BE2C (cell line): ENCODE measurements around the gene FGF14.

Source experiments
- DNase-seq: peaks from one replicate; pipeline ENCODE4 v3.0.0-alpha.2; 2020
- H3K27me3 ChIP-seq: fragments of 250-450 bp; sonication (Bioruptor Pico); 2 replicates; pipeline ENCODE4 v1.5.1; 2020; ENCODE audit warnings: mild to moderate bottlenecking
- H3K36me3 ChIP-seq: fragments of 250-450 bp; sonication (Bioruptor Pico); 2 replicates; pipeline ENCODE4 v1.5.1; 2020; ENCODE audit warnings: mild to moderate bottlenecking
- H3K4me1 ChIP-seq: fragments of 250-450 bp; sonication (Bioruptor Pico); 2 replicates; pipeline ENCODE4 v1.5.1; 2020
- H3K4me3 ChIP-seq: 2 replicates; pipeline ENCODE4 v1.5.1; 2011; ENCODE audit warnings: low read depth, low read length
- H3K9me3 ChIP-seq: fragments of 250-450 bp; sonication (Bioruptor Pico); 2 replicates; pipeline ENCODE4 v1.5.1; 2020
- CTCF ChIP-seq: IDR thresholded peaks from 2 replicates; pipeline ENCODE4 v1.5.1; 2012; ENCODE audit warnings: mild to moderate bottlenecking, low read depth, low read length

The FGF14 gene

DNA sequence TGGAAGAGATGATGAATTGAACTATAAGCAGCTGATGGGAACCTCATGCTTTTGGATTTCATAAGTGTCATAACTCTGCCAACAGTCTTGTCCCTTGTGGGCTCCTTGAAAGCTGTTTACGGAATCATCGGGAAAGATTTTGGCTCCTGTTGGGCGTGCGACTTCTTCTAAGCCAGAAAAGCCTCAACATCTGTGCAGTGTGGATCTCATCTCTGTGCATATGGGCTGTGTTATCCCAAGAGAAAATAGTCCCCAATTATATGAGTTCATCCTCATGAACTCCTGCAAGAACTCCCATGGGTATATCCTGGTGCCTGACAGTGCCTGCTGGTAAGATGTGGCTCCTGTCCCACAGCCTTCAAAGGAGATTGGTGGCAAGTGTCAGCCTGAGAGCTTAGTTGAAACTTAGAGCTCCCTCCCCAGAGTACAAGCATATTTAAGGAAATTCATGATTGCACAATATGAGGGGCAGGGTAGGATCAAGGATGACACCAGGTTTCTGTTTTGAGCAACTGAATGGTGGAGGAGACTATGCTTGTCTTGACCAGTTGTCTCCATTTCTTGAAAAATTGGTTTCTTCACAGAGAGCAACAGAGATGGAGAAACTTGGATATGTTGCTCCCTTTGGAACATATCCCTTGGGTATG is 705.9 kb downstream of the FGF14 start:
- no peak for TF ChIP-seq CTCF
- Histone ChIP-seq H3K4me1 (no peaks in the 10 kb centered on the region), H3K36me3 (no peaks in the 10 kb centered on the region), H3K4me3 (no peak overlapping the region), H3K27me3 (peaks cover 12% of the 10 kb centered on the region; the same call in 1 of the 2 replicates), H3K9me3 (no peaks in the 10 kb centered on the region)
- no peak for DNase-seq

DNA sequence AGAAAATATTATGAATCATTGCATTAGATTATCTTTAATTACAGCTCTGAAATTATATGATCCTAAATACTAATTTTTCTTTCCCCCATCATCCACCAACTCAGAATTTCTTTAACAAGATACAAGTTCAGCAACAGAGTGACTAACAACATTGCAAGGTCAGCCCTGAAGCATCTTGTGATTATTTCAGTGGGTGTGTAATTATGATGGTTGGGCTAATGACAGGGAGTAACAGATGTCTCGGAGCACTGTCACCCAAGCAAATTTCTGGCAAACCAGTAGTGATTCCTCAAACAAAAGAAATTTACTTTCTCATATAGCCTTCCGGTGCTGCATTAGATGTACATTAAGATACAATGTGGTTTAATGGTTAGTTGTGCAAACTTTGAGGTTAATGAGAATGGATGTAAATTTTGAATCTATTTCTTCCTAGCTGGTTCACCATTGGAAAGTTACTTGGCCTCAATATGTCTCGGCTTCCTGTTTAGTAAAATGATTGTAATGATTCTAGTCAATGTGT is 710.4 kb downstream of the FGF14 start:
- DNase-seq, result no peak
- Histone ChIP-seq H3K4me1 (no peaks in the 10 kb centered on the region), H3K9me3 (no peaks in the 10 kb centered on the region), H3K36me3 (no peaks in the 10 kb centered on the region), H3K4me3 (no peak overlapping the region), H3K27me3 (peaks cover 14% of the 10 kb centered on the region)
- TF ChIP-seq CTCF, result no peak

DNA sequence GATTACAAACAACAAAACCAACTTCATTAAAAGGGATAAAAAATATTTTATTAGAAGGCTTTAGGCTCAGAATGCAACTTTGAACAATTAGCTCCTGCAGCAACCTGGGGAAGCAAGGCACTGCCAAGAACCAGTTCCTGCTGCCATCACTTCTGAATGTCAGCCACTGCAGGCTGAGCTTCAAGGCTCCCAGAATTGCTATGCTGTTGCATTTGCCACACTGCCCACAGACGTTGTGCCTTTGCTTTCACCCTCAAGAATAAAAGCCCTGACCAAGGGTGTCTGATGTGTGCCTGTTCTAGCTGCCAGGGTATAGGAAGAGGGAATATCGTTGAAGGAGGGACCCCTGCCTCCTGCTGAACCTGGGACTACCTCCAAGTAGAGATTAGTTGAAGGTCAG is 711.0 kb downstream of the FGF14 start:
- peaks cover 19% of the 10 kb centered on the region for H3K27me3 ChIP-seq
- H3K36me3 ChIP-seq, result no peaks in the 10 kb centered on the region
- H3K4me1 ChIP-seq, result no peaks in the 10 kb centered on the region
- no peak for DNase-seq
- no peaks in the 10 kb centered on the region for H3K9me3 ChIP-seq
- no peak for TF ChIP-seq CTCF
- no peak overlapping the region for H3K4me3 ChIP-seq

DNA sequence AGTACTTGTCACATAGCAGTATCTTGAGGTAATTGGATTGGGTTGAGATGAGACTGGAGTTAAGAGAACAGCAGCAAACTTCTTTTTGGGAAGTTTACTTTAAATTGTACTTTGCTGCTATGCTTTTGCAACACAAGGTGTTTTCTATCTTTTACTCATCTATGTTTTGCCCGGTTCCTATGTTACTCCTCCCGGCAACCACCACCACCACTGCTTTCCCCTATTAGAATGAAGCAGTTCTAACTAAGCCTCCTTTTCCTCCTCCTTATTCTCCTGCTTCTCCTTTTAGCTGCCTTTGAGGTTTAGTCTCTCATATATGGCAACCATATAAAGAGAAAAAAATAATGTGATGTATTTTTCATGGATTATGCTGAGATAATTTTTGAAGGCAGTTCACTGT is 715.8 kb downstream of the FGF14 start:
- H3K36me3 ChIP-seq, result no peaks in the 10 kb centered on the region
- no peak for DNase-seq
- H3K4me1 ChIP-seq, result no peaks in the 10 kb centered on the region
- TF ChIP-seq CTCF, result no peak
- peaks cover 36% of the 10 kb centered on the region for H3K27me3 ChIP-seq
- H3K9me3 ChIP-seq, result no peaks in the 10 kb centered on the region
- H3K4me3 ChIP-seq, result no peak overlapping the region

DNA sequence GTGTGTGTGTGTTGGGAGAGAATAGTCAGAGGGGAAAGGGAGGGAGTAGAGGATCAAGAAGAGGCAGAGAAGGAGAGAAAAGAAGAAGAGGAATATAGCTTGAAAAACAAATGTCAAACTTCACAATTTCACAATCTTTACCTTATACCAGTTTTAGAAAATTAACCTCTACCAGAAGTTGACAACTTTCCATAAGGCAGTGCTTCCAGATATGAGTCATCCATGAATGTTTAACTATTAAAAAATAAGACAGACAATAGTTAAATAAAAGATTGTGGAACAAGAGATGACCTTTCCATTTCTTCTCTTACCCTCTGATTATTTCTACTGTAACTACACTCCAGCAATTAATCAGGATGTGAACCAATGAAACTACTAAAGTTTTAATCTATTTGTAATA is 720.0 kb downstream of the FGF14 start:
- TF ChIP-seq CTCF, result no peak
- no peak for DNase-seq

DNA sequence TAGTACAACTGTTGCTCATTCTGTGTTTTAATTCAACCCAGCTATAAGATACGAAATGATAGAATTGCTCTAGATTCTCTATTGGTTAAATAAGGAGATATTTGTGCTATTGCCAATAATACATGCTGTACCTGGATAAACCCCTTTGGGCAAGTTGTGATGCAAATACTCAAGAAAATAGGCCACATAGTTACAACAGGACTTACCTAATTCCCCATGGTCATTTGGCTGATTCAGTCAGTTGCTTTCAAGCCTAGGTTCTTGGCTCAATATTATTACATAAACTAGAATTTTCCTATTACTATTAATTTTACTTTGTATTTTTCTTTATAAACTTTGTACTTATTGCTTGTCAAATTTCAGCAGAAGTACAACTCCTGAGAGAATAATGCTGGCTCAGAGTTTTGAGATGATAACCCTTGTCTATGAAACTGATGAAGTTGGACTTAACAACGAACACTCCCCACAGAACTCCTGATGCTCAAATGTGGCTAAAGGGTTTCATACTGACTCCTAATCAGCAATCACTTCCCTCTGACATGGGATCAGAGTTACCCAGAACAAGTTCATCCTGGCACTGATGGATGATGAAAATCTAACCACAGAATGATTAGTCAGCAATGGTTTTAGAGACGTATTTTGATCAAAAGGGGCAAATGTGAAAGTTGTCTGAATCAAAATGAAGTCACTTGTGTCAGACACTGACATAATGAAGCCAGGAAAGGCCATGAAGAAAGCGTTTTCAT is 728.3 kb downstream of the FGF14 start:
- Histone ChIP-seq H3K4me3 (no peak overlapping the region), H3K9me3 (no peaks in the 10 kb centered on the region), H3K4me1 (no peaks in the 10 kb centered on the region), H3K27me3 (no peaks in the 10 kb centered on the region; the same call in 1 of the 2 replicates), H3K36me3 (no peaks in the 10 kb centered on the region)
- DNase-seq, result no peak
- no peak for TF ChIP-seq CTCF

More for the DNA sequence above, 720.0 kb downstream of the FGF14 start:
- peaks cover 43% of the 10 kb centered on the region for H3K27me3 ChIP-seq
- no peaks in the 10 kb centered on the region for H3K9me3 ChIP-seq
- H3K4me1 ChIP-seq, result no peaks in the 10 kb centered on the region
- H3K36me3 ChIP-seq, result no peaks in the 10 kb centered on the region
- no peak overlapping the region for H3K4me3 ChIP-seq
